GM19240 (cell line): ENCODE data around the gene CAPS.
"Not testable (repeated sequence)": the region's sequence is repeated elsewhere in the genome, so short reads cannot be mapped to it uniquely, and the experiment has no call there.

ENCODE experiments used
- DNase-seq: peaks from one replicate; pipeline ENCODE4 v3.0.0; 2011; ENCODE audit warnings: low spot score; ENCODE audit not compliant: insufficient read length

The CAPS gene

DNA sequence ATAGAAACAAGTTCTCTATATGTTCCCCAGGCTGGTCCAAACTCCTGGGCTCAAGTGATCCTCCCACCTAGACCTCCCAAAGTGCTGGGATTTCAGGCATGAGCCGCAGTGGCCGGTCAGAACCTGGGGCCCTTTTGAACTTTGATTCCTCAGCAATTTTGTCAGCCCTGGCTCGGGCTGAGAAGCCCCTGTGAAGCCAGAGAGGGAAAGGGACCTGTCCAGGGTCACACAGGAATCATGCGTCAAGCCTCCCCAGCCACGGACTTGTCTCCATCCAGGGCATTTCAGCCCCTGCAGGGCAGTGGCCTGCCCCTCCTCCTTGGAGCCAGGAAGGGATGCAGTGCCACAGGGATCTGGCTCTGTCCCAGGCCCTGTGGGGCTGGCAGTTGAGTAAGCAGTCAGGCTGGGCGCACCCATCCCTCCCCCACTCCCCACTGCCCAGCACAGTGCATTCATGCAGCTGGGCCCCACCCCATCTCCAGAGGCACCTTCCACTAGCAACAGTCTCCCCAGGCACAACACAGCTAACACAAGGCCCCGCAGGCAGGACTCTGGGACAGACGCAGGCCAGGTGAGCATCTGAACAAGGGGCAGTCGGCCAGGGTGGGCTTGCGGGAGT lies at the start of gene CAPS:
TSS of gene CAPS (plus strand) at position 516 of the 619 bp plus-strand sequence. CDS start 153 bp downstream, outside the sequence.
- no peak for DNase-seq

DNA sequence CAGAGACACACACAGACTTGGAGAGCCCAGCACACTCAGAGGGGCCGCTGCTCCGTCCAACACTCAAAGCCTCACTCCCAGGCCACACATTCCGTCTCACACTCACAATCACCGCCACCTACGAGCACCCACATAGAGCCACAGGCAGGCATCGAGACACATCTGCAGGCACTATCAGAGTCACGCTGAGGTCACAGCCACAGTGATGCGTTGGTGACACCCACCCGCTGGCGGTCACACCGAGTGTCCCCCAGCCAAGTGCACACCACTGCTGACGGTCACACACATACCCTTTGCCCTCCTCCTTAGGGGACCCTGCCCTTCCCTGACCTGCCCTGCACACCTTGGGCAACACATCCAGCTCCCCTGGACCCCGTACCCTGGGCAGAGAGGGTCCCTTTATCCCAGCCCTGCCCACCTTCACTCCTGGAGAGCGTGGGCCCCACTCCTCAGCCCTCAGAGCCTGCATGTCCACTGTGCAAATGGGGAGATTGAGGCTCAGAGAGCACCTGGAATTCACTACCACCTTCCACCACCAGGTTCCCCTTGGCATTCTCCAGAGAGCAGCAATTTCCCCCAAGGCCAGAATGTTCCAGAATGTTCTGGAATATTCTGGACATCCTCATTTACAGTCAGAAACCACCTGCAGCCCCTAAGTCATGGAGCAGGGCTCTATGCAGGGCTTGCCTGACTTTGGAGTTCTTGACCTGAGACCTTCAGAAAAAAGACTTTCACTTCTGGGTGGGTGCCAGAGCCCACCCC lies 49.1 kb upstream of the CAPS start:
- no peak for DNase-seq

DNA sequence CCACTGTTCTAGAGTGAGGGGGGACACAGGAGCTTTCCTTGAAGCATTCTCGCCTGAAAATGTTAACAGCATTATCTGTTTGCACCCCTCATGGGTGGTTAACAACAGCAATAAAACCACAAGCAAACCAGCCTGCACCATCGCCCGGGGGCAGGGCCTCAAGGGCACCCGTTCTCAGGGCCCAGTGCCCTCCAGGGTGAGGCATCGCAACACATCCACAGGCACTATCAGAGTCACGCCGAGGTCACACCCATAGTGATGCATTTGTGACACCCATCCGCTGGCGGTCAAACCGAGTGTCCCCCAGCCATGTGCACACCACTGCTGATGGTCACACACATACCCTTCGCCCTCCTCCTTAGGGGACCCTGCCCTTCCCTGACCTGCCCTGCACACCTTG lies 48.3 kb upstream of the CAPS start:
- no peak for DNase-seq

DNA sequence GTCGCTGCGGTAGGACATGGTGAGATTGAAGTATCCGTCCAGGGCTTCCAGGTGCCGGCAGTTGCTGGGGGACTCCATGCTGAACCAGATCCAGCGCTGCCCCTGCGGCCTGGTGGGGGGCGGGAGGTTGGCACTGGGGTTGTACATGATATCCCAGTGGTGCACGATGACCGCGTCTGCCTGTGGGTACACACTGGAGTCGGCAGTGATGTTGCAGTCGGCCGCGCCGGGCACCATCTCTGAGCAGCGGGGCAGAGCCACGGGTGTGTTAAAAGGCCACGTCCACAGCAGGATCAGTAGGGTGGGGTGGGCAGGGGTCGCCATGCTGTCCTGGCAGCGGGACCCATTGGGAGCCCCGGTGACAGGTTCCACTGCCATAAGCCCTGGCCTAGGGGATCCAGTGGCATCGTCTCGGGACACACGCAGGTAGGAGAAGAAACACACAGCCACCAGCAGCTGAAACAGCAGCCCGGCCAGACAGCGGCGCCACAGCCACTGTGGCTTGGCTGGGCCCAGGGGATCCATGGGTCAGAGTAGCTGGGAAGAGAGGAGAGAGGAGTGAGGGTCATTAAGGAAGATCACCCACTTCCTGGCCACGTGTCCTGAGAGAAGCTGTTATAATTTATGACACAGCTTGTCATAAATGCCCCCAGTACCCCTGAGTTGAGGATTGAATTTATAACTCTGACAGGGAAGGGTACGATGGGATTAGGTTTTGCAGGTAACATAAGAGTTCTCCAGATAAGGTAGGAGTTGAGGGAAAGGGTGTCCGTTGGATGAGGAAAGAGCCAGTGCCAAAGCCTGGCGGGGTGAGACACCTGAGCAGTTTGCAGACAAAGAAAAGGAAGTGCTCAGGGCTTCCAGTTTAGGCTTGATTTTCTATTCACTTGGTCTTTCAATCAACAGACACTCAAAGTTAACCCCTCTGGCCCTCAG lies 46.6 kb upstream of the CAPS start:
- no peak for DNase-seq

DNA sequence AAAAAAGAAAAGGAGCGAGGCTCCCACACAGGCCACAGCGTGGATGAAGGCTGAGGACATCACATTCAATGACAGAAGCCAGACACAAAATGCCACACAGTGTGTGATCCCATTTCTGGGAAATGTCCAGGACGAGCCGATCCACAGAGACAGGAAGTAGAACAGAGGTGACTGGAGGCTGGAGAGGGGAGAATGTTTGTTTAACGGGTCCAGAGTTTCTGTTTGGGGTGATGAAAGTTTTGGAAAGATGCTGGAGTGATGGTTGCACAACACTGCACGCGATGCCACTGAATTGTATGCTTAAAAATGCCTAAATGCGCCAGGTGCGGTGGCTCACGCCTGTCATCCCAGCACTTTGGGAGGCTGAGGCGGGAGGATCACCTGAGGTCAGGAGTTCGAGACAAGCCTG lies 43.1 kb upstream of the CAPS start:
- no peak for DNase-seq

DNA sequence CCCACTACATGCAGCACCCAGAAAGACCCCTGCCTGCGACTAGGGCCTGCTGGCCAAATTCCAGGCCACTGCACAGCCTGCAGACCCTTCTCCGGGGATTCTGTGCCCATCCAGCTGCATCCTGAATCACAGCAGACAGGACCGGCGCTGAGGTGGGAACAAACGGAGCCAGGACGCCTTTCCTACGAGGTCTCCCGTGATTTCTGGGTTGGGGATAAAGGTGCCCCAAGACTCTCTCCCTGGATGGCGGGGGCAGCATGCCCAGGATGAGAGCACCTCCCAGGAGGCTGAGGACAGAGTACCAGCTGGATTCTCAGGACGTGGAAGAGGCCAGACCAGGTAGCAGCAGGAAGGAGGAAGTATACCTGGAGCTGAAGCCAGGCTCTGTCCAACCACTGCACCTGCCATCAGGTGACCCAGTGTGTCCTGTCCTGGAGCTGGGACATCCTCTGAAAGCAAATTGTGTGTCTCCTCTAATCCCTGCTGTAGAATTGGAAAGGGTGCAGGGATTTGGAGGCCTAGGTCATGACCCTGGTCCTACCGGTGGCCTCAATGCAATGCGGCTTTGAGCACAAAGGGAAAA lies 40.3 kb upstream of the CAPS start:
- DNase-seq: no peak

DNA sequence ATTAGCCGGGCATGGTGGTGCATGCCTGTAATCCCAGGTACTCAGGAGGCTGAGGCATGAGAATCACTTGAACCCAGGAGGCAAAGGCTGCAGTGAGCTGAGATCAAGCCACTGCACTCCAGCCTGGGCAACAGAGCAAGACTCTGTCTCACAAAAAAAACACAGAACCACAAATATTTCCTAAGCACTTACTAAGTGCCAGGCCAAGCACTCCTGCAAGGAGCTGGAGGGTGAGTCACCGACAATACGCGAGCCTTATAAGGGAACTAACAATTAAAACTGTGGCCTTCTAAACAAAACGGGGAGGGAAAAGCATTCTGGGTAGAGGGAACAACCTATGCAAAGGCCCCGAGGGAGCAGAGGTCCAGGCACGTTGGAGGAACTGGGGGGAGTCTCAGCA lies 39.6 kb upstream of the CAPS start:
- not testable (repeated sequence) for DNase-seq

DNA sequence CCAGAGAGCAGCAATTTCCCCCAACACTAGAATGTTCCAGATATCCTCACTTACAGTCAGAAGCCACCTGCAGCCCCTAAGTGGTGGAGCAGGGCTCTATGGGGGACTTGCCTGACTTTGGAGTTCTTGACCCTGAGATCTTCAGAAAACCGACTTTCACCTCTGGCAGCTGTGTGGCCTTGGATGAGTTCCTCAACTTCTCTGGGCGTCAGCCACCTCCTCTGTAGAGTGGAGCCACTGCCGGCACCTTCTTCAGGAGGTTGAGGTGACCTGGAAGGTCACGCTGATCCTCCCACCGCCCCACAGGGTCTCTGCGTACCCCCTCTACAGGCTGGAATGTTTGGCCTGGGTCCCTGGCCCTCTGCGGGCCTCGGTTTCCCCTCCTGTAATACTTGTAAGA lies 36.6 kb upstream of the CAPS start:
- no peak for DNase-seq

DNA sequence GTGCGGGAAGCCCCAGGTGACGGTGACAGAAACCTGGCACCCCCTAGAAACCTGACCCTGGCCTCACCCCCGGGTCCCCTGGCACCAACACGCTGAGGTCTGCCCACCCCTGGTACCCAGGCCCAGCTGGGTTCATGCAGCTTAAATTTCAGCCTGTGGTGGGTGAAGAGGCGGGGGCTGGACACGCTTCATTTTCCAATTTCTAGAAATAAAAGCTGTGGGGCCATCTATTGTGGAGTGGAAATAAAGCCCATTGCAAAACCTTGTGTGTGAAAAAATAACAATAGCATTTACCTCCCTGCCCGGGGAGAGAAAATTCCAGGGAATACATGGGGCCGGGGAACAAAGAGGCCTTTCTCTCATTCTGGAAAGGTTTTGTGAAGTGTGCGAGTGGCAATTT lies 36.2 kb upstream of the CAPS start:
- DNase-seq: no peak

DNA sequence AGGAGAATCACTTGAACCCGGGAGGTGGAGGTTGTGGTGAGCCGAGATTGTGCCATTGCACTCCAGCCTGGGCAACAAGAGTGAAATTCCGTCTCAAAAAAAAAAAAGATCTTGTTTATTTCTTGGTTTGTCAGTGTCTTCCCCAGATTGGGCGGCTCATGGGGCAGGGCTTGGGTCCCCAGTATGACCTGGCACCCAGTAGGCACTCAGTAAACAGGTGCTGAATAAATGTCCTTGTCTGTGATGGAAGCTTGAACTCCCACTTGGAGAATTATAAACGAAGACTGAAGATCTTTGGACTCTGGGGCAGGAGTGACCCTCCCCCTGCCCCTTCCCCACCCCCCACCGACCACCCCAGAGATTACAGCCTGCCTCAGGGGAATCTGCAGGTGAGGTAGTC lies 33.9 kb upstream of the CAPS start:
- DNase-seq: no peak

DNA sequence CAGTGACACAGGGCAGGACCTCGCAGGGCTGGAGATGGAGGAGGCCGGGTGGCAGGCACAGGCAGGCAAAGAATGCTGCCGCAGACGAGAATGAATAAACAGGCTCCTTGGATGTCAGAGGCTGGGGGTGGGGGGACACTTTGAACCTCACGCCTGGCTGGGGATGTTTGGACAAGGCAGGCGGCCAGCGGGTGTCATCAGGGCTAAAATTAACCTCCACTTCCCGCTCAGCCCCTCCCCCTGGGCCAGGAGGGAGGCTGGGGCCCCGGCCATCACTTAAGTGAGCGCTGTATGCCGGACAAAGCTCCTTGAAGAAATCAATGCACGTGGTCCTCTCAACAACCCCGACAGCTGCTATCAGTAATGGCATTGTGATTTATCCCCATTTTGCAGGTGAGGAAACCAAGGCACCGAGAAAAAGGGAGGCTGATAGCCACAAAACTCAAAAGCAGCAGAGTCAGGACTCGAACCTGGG lies 33.4 kb upstream of the CAPS start:
- DNase-seq: no peak

DNA sequence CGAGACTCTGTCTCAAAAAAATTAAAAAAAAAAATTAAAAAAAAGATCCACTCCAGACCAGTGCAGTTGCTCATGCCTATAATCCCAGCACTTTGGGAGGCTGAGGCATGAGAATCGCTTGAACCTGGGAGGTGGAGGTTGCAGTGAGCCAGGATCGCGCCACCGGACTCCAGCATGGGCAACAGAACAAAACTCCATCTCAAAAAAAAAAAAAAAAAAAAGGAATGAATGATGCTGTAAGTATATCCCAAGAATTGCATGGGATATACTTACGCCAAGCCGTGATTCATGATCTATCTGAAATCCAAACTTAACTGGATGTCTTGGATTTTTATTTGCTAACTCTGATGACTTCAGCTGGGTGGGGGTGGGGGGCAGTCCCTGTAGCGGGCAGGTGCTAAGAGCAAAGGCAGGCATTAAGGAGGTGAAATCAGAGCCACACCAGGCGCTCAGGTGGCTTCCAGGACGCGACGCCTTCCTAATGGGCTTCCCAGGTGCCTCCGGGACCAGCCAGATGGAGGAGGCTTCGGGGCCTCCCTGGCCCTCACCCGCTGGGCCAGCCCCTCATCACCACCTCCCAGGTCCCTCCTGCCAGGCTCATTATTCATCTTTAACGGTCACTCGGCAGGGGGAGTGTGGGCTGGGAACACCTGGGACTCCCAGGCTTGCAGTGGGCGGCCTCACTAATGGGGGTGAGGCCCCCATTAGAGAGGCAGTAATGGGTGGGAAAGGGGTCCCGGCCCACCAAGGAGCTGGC lies 32.3 kb upstream of the CAPS start:
- DNase-seq: no peak

DNA sequence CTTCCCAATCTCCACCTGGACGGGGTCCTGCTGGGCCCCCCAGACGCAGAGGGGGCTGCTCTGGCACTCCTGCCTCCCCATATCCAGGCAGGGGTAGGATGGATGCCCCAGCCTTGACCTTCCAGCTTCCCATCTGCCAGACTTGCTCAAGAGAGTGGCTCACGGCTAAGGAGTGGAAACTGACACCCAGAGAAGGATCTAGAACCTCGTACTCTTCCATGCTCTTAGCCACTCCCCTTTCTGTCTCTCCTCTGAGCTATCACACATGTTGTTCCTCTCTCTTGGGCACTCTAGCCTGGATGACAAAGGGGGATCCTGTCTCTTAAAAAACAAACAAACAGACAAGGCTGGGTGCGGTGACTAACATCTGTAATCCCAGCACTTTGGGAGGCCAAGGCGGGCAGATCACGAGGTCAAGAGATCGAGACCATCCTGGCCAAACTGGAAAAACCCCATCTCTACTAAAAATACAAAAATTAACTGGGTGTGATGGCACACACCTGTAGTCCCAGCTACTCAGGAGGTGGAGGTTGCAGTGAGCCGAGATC lies 31.6 kb upstream of the CAPS start:
- no peak for DNase-seq

DNA sequence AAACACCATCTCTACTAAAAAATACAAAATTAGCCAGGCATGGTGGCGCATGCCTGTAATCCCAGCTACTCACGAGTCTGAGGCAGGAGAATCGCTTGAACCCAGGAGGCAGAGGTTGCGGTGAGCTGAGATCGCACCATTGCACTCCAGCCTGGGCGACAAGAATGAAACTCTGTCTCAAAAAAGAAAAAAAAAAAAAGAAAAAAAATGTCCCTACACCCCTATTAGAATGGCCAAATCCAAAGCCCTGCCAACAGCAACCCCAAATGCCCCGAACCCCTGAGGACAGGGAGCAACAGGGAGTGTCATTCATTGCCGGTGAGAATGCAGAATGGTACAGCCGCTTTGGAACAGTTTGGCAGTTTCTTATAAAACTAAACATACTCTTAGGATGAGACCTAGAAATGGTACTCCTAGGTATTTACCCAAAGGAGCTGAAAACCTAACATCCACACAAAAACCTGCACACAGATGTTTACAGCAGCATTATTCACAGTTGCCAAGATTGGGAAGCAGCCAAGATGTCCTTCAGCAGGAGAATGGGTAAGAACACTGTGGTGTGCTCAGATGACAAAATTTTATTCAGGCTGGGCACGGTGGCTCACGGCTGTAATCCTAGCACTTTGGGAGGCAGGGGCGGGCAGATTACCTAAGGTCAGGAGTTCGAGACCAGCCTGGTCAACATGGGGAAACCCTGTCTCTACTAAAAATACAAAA lies 30.7 kb upstream of the CAPS start:
- DNase-seq: not testable (repeated sequence)

DNA sequence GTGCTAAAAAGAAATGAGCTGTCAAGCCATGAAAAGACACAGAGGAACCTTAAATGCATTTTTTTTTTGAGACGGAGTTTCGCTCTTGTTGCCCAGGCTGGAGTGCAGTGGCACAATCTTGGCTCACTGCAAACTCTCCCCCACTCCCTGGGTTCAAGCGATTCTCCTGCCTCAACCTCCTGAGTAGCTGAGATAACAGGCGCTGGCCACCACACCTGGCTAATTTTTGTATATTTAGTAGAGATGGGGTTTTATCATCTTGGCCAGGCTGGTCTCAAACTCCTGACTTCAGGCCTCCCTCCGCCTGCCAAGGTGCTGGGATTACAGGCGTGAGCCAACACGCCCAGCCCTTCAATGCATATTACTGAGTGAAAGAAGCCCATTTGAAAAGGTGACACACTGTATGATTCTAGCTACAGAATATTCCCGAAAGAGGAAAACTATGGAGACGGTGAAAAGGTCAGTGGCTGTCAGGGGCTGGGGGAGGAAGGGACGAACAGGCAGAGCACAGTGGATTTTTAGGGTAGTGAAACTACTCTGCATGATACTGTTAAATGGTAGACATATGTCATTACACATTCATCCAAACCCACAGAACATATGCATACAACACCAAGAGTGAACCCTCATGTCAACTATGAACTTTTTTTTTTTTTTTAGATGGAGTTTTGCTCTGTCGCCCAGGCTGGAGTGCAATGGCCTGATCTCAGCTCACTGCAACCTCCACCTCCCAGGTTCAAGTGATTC lies 29.8 kb upstream of the CAPS start:
- DNase-seq: not testable (repeated sequence)

DNA sequence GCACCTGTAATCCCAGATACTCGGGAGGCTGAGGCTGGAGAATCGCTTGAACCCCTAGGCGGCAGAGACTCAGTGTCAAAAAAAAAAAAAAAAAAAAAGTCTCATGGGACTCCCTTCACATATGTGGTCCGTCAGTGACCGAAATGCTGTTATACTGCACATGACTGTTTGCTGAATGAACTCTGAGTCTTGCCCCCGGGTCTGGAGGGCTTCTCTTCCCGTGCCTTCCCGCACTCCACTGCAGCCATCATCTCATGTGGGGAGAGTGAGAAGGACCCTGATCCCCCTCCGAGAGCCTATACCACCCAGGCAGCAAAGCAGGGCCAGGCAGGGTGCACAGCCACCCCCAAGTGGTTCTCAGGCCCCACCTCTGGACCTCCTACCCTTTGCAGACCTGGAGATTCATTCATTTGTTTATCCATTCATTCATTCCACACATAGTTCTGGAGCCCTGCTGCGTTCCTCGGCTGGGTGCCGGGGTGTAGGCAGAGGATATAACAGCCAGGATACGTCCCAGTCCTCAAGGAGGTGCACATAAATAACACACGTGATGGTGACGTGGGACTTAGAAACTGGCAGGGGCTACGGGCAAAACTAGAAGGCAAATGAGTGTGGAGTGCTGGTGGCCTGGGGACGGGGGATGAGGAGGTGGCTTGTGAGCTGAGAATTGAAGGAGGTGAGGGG lies 24.6 kb upstream of the CAPS start:
- no peak for DNase-seq

DNA sequence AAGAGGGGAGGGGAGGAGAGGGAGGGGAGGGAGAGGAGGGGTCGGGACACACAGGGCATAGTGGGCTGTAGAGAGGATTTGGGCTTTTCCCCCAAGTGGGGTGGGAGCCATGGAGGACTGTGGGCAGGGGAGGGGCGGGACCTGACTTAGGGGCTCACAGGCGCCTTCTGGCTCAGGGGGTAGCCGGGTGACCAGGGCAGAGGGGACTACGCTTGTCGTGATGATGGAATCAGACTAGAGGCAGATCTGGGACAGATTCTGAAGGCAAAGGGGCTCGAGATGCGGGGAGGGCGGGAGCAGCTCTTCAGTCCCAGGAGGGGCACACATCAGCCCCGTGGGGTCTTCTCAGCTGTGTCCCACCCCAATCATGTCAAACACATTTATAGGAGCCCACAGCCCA lies 24.0 kb upstream of the CAPS start:
- DNase-seq: no peak

DNA sequence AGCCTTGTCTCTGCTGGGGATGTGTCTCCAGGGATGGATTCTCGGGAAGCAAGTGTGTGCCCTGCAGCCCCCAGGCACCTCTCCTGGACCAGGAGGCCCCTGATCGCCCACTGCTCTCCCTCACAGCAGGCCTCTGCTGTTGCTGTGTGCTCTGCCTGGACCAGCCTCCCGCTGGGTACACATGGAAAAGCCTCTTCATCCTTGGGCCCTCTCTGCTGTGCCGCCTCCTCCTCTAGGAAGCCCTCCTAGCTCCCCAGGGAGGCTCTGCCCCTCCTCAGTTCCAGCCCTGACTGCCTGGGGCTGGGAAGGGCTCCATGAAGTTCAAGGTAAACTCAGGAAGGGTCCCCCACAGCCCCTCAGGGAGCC lies 22.5 kb upstream of the CAPS start:
- no peak for DNase-seq
